Hematopoietic multipotent progenitor cell treated with erythropoietin and hydrocortisone succinate and interleukin-3 and kit ligand, for 15 days (in vitro differentiated cells): ENCODE measurements around the gene GALNT5.
"Not testable (repeated sequence)": the region's sequence is repeated elsewhere in the genome, so short reads cannot be mapped to it uniquely, and the experiment has no call there.

ENCODE experiments used
- DNase-seq: peaks from one replicate; pipeline ENCODE4 v3.0.0-alpha.2; 2015; ENCODE audit warnings: low spot score

Gene GALNT5

GRCh38 chr2:157326698-157327097 is 69.2 kb downstream of the GALNT5 start:
- DNase-seq = peak; percentile 14

GRCh38 chr2:157327200-157327599 is 69.7 kb downstream of the GALNT5 start:
- DNase-seq = no peak

- DNase-seq = peak; percentile 80
Observed at GRCh38 chr2:157327621-157328500, 70.4 kb downstream of the GALNT5 start.

GRCh38 chr2:157329524-157329923 is 72.0 kb downstream of the GALNT5 start:
- no peak for DNase-seq

- DNase-seq = no peak
Observed at GRCh38 chr2:157333304-157334047, 76.0 kb downstream of the GALNT5 start.

GRCh38 chr2:157334335-157334734 is 76.8 kb downstream of the GALNT5 start:
- DNase-seq = no peak

GRCh38 chr2:157334797-157335196 is 77.3 kb downstream of the GALNT5 start:
- no peak for DNase-seq

- DNase-seq = peak; percentile 69
Observed at GRCh38 chr2:157336137-157337010, 78.9 kb downstream of the GALNT5 start.

DNA sequence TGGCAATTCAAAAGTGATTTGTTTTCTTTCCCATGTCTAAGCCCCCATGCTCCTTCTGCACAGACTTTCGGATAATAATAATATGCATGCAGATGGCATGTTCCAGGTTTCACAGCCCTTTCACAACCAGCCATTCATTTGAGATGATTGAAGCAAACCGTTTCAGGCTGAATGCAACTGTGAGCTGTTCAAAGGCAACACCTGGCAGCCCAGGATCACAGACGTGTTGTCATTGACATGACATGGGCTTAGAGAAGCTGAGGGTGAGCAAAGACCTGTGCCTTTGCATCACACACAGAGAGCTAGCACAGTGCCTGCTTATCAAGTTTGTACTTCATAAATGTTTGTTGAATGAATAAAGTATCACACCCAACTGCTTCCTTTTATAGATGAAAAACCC is 80.5 kb downstream of the GALNT5 start:
- DNase-seq = no peak

DNA sequence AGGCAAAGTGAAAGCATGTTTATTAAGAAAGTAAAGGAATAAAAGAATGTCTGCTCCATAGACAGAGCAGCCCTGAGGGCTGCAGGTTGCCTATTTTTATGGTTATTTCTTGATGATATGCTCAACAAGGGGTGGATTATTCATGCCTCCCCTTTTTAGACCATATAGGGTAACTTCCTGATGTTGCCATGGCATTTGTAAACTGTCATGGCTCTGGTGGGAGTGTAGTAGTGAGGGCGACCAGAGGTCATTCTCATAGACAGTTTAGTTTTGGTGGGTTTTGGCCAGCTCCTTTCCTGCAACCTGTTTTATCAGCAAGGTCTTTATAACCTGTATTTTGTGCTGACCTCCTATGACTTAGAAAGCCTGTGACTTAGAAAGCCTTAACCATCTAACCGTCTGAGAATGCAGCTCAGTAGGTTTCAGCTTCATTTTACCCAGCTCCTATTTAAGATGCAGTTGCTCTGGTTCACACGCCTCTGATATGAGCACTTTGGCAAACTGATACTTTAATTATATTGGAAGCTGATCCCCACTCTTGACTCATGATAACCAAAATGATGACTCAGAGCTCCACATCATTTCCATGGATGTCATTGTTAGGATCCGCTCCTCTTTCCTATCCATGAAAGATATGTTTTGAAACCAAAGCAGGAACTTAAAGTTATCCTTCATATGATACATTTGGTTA is 82.6 kb downstream of the GALNT5 start:
- DNase-seq = no peak

GRCh38 chr2:157341381-157341780 is 83.9 kb downstream of the GALNT5 start:
- DNase-seq = not testable (repeated sequence)

GRCh38 chr2:157345647-157346389 is 88.3 kb downstream of the GALNT5 start:
- no peak for DNase-seq

GRCh38 chr2:157348291-157348921 is 90.9 kb downstream of the GALNT5 start:
- DNase-seq = no peak

GRCh38 chr2:157349949-157350515 is 92.5 kb downstream of the GALNT5 start:
- DNase-seq = no peak

GRCh38 chr2:157355618-157356017 is 98.1 kb downstream of the GALNT5 start:
- DNase-seq = no peak

- DNase-seq = no peak
Observed at GRCh38 chr2:157359628-157360027, 102.1 kb downstream of the GALNT5 start.

DNA sequence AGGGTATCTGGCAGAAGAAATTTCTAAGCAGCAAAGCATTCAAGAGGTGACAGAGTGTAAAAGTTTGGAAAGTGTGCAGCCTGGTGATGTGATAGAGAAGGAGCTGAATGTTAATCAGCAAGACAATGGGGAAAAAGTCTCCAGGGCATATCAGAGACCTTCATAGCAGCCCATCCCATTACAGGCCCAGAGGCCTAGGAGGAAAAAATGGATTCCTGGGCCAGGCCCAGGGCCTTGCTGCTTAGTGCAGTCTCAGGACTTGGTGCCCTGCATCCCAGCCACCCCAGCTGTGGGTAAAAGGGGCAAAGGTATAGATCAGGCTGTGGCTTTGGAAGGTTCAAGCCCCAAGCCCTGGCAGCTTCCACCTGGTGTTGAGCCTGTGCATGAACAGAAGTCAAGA is 104.0 kb downstream of the GALNT5 start:
- no peak for DNase-seq

DNA sequence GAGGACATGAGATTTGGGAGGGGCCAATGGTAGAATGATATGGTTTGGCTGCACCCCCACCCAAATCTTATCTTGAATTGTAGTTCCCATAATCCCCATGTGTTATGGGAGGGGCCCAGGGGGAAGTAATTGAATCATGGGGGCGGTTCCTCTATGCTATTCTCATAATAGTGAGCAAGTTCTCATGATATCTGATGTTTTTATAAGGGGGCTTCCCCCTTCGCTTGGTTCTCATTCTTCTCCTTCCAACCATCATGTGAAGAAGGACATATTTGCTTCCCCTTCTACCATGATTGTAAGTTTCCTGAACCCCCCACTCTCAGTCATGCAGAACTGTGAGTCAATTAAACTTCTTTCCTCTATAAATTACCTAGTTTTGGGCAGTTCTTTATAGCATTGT is 105.1 kb downstream of the GALNT5 start:
- DNase-seq = no peak

GRCh38 chr2:157363612-157364101 is 106.2 kb downstream of the GALNT5 start:
- DNase-seq = no peak
